ENCODE results near the gene TOMM22. TPM values are rescaled to one million over a fixed set of nuclear protein-coding genes. Genes with fewer than 3 reads are reported as not detected.
"Not testable (repeated sequence)": the region's sequence is repeated elsewhere in the genome, so short reads cannot be mapped to it uniquely, and the experiment has no call there.

TOMM22 gene
- total and polyA plus RNA-seq, 2 donors (not counting 3 experiments of a cell fraction or from before 2014, with no cell fraction given), result 62.3 to 98.8 TPM

- ChIA-PET CTCF (no interaction called here), POLR2A (no interaction called here)
- TF ChIP-seq CTCF (IDR thresholded peaks at IDR 0.05; ENCODE audit: extremely low read depth in 1 of 2, insufficient read depth in 1 of 2, low read depth in 1 of 2, low read length in 2 of 2), result no peak
- no peak for TF ChIP-seq JUN (IDR thresholded peaks at IDR 0.05; ENCODE audit: borderline replicate concordance, insufficient read depth, insufficient read length, low read depth)
- TF ChIP-seq GATA2 (IDR thresholded peaks at IDR 0.05; ENCODE audit: insufficient read depth, insufficient read length, low read depth, low read length), result no peak
- no peak for TF ChIP-seq EZH2 (IDR thresholded peaks at IDR 0.05; ENCODE audit: borderline replicate concordance, low read depth, low read length, severe bottlenecking)
- no peak for TF ChIP-seq MYC (IDR thresholded peaks at IDR 0.05; ENCODE audit: low read depth, low read length)
- TF ChIP-seq POLR2AphosphoS5 (IDR thresholded peaks at IDR 0.05; ENCODE audit: insufficient read depth, low read depth, low read length), result no peak
- TF ChIP-seq MAX (IDR thresholded peaks at IDR 0.05; ENCODE audit: insufficient read depth, insufficient read length), result no peak
- no peak for TF ChIP-seq POLR2A (IDR thresholded peaks at IDR 0.05; ENCODE audit: low read depth, low read length)
- TF ChIP-seq FOS (IDR thresholded peaks at IDR 0.05; ENCODE audit: borderline replicate concordance, insufficient read depth, low read length), result no peak
- Histone ChIP-seq H3K79me2 (ENCODE audit: control insufficient read depth, insufficient read depth, low read length) (no peaks in the 10 kb centered on the region), H3K4me1 (ENCODE audit: control insufficient read depth, extremely low read depth, insufficient read depth, low read length) (no peaks in the 10 kb centered on the region), H2AFZ (ENCODE audit: low read depth, low read length) (no peak overlapping the region), H3K27me3 (ENCODE audit: control insufficient read depth in 2 of 2, insufficient read depth in 2 of 2, low read length in 2 of 2) (no peaks in the 10 kb centered on the region), H3K27ac (ENCODE audit: insufficient read depth, low read depth, low read length) (no peak overlapping the region), H3K4me3 (replicated peaks in 1 of 3; ENCODE audit: insufficient read depth in 1 of 3, low read depth in 1 of 3, low read length in 3 of 3) (no peak overlapping the region), H3K9me3 (replicated peaks; ENCODE audit: control insufficient read depth, insufficient read depth, low read length) (no peaks in the 10 kb centered on the region), H3K36me3 (ENCODE audit: control insufficient read depth in 2 of 2, extremely low read depth in 1 of 2, insufficient read depth in 2 of 2, low read length in 2 of 2) (no peaks in the 10 kb centered on the region), H4K20me1 (replicated peaks; ENCODE audit: control insufficient read depth, extremely low read depth, insufficient read depth, low read length) (no peaks in the 10 kb centered on the region), H3K9me1 (replicated peaks; ENCODE audit: control insufficient read depth, extremely low read depth, insufficient read depth, low read length) (no peaks in the 10 kb centered on the region), H3K4me2 (ENCODE audit: insufficient read depth, low read length) (no peak overlapping the region), H3K9ac (replicated peaks; ENCODE audit: extremely low read depth, insufficient read depth, low read length) (no peak overlapping the region)
- FAIRE-seq (no peak), DNase-seq (ENCODE audit: low read depth, low spot score) (no peak)
- intact Hi-C loops (cut with micrococcal nuclease) (no loop called here), dilution Hi-C loops (cut with MboI; ENCODE audit: extremely low pct_ligation_motif_present, low sequenced_read_pairs) (no loop called here)
- BruUV-seq (replicated peaks), result no TSS peak
These were observed 40.2 kb upstream of the TOMM22 start for GRCh38 chr22:38641476-38642040.

GRCh38 chr22:38644245-38644644 is 37.5 kb upstream of the TOMM22 start:
- H3K4me3 ChIP-seq (replicated peaks in 1 of 3; ENCODE audit: insufficient read depth in 1 of 3, low read depth in 1 of 3, low read length in 3 of 3); intact Hi-C loops (cut with micrococcal nuclease); FAIRE-seq; DNase-seq (ENCODE audit: low read depth, low spot score); H3K4me1 ChIP-seq (ENCODE audit: control insufficient read depth, extremely low read depth, insufficient read depth, low read length); H4K20me1 ChIP-seq (replicated peaks; ENCODE audit: control insufficient read depth, extremely low read depth, insufficient read depth, low read length); H3K4me2 ChIP-seq (ENCODE audit: insufficient read depth, low read length); H2AFZ ChIP-seq (ENCODE audit: low read depth, low read length); POLR2A ChIA-PET; H3K9me1 ChIP-seq (replicated peaks; ENCODE audit: control insufficient read depth, extremely low read depth, insufficient read depth, low read length); H3K36me3 ChIP-seq (ENCODE audit: control insufficient read depth in 2 of 2, extremely low read depth in 1 of 2, insufficient read depth in 2 of 2, low read length in 2 of 2); CTCF ChIA-PET; H3K27ac ChIP-seq (ENCODE audit: insufficient read depth, low read depth, low read length); H3K9ac ChIP-seq (replicated peaks; ENCODE audit: extremely low read depth, insufficient read depth, low read length); dilution Hi-C loops (cut with MboI; ENCODE audit: extremely low pct_ligation_motif_present, low sequenced_read_pairs); BruUV-seq (replicated peaks); H3K27me3 ChIP-seq (ENCODE audit: control insufficient read depth in 2 of 2, insufficient read depth in 2 of 2, low read length in 2 of 2); H3K79me2 ChIP-seq (ENCODE audit: control insufficient read depth, insufficient read depth, low read length); H3K9me3 ChIP-seq (replicated peaks; ENCODE audit: control insufficient read depth, insufficient read depth, low read length): not testable (repeated sequence)

Data from endothelial cell of umbilical vein (primary cell).